GM18873 (cell line): ENCODE results near the gene HSD17B1.
"Not testable (repeated sequence)": the region's sequence is repeated elsewhere in the genome, so short reads cannot be mapped to it uniquely, and the experiment has no call there.

Source experiments
- ATAC-seq: cut with Tn5 transposase; IDR thresholded peaks from one replicate; pipeline ENCODE4 v1.9.1; 2021; ENCODE audit warnings: mild to moderate bottlenecking, moderate library complexity, moderate number of reproducible peaks; ENCODE audit not compliant: unreplicated experiment, low FRiP score

Gene HSD17B1

GRCh38 chr17:42522798-42523278 is 29.9 kb upstream of the HSD17B1 start:
- ATAC-seq, result no peak

- ATAC-seq, result no peak
These were observed 27.5 kb upstream of the HSD17B1 start for GRCh38 chr17:42525221-42525620.

GRCh38 chr17:42526031-42526444 is 26.7 kb upstream of the HSD17B1 start:
- ATAC-seq, result no peak

- ATAC-seq, result no peak
These were observed 24.8 kb upstream of the HSD17B1 start for GRCh38 chr17:42527932-42528331.

- no peak for ATAC-seq
These were observed 23.7 kb upstream of the HSD17B1 start for GRCh38 chr17:42529061-42529460.

GRCh38 chr17:42530952-42531454 is 21.7 kb upstream of the HSD17B1 start:
- ATAC-seq, result no peak

GRCh38 chr17:42531455-42532354 is 21.0 kb upstream of the HSD17B1 start:
- no peak for ATAC-seq

- peak; percentile 6 for ATAC-seq
These were observed 17.3 kb upstream of the HSD17B1 start for GRCh38 chr17:42535155-42536047.

- ATAC-seq, result peak; percentile 57
These were observed 16.7 kb upstream of the HSD17B1 start, which contains the start of gene NAGLU for GRCh38 chr17:42536048-42536371. Gene NAGLU, plus strand, starts transcription at chr17:42536241. Its CDS starts 32 bp downstream, at chr17:42536273.

GRCh38 chr17:42536372-42537155 is 16.2 kb upstream of the HSD17B1 start:
- peak; percentile 47 for ATAC-seq

- no peak for ATAC-seq
These were observed 15.4 kb upstream of the HSD17B1 start for GRCh38 chr17:42537156-42537805.

- no peak for ATAC-seq
These were observed 14.8 kb upstream of the HSD17B1 start for GRCh38 chr17:42537826-42538451.

GRCh38 chr17:42538482-42538881 is 14.2 kb upstream of the HSD17B1 start:
- ATAC-seq, result no peak

GRCh38 chr17:42540558-42540957 is 12.2 kb upstream of the HSD17B1 start:
- not testable (repeated sequence) for ATAC-seq

- ATAC-seq, result no peak
These were observed 11.5 kb upstream of the HSD17B1 start for GRCh38 chr17:42541041-42541833.

- no peak for ATAC-seq
These were observed 9.3 kb upstream of the HSD17B1 start for GRCh38 chr17:42543190-42544079.

GRCh38 chr17:42544874-42545283 is 7.8 kb upstream of the HSD17B1 start:
- no peak for ATAC-seq
